Myocyte (in vitro differentiated cells): Measurements from ENCODE around the gene KCNQ1. TPM values are rescaled to one million over a fixed set of nuclear protein-coding genes. Genes with fewer than 3 reads are reported as not detected.

Experiments used
- DNase-seq: peaks from one replicate; pipeline ENCODE4 v3.0.0-alpha.2; 2012; ENCODE audit warnings: low read depth
- total RNA-seq: library from RNA; depleted of rRNA; stranded (reverse); fragments of >200 nt; gene quantifications from 2 replicates; pipeline ENCODE4 v1.2.3, GENCODE V29; 2014

Gene KCNQ1
- total RNA-seq, 1 donor from 2014 or later = 0.32 TPM

- DNase-seq = no peak
Measured at GRCh38 chr11:2801711-2802388, 357.0 kb downstream of the KCNQ1 start.

GRCh38 chr11:2802389-2803185 lies 357.8 kb downstream of the KCNQ1 start:
- DNase-seq = no peak

GRCh38 chr11:2803186-2804091 lies 358.6 kb downstream of the KCNQ1 start:
- DNase-seq = no peak

GRCh38 chr11:2804189-2804588 lies 359.4 kb downstream of the KCNQ1 start:
- DNase-seq = no peak

GRCh38 chr11:2804701-2805387 lies 360.0 kb downstream of the KCNQ1 start:
- DNase-seq = no peak

GRCh38 chr11:2805388-2806056 lies 360.7 kb downstream of the KCNQ1 start:
- no peak for DNase-seq

- no peak for DNase-seq
Measured at GRCh38 chr11:2806351-2807024, 361.7 kb downstream of the KCNQ1 start.

- DNase-seq = no peak
Measured at GRCh38 chr11:2807025-2807681, 362.3 kb downstream of the KCNQ1 start.

GRCh38 chr11:2807801-2808241 lies 363.0 kb downstream of the KCNQ1 start:
- no peak for DNase-seq

GRCh38 chr11:2808850-2809846 lies 364.3 kb downstream of the KCNQ1 start:
- no peak for DNase-seq

GRCh38 chr11:2809854-2810253 lies 365.0 kb downstream of the KCNQ1 start:
- no peak for DNase-seq

GRCh38 chr11:2810411-2811205 lies 365.8 kb downstream of the KCNQ1 start:
- DNase-seq = no peak

GRCh38 chr11:2811206-2812091 lies 366.6 kb downstream of the KCNQ1 start:
- no peak for DNase-seq

GRCh38 chr11:2812371-2812991 lies 367.7 kb downstream of the KCNQ1 start:
- no peak for DNase-seq

GRCh38 chr11:2813141-2813908 lies 368.5 kb downstream of the KCNQ1 start:
- DNase-seq = peak; percentile 93
